IMR-90 (cell line): ENCODE data around the gene NIT1.

Experiments
- BHLHE40 ChIP-seq: fragments of 150-350 bp; IDR thresholded peaks from 2 replicates; pipeline ENCODE4 v1.6.1; 2016; ENCODE audit warnings: mild to moderate bottlenecking, low read depth, low read length
- CTCF ChIP-seq: conservative IDR thresholded peaks from 2 replicates; pipeline ENCODE4 v1.5.1; 2012; ENCODE audit warnings: mild to moderate bottlenecking, low read depth, low read length, improper control_type of control experiment
- POLR2A ChIP-seq: IDR thresholded peaks from 2 replicates; pipeline ENCODE4 v1.6.1; 2012; ENCODE audit warnings: mild to moderate bottlenecking, low read depth, low read length
- RFX5 ChIP-seq: IDR thresholded peaks from 2 replicates; pipeline ENCODE4 v1.8.0; 2012; ENCODE audit warnings: low read depth, mild to moderate bottlenecking, low read length, moderate library complexity

DNA sequence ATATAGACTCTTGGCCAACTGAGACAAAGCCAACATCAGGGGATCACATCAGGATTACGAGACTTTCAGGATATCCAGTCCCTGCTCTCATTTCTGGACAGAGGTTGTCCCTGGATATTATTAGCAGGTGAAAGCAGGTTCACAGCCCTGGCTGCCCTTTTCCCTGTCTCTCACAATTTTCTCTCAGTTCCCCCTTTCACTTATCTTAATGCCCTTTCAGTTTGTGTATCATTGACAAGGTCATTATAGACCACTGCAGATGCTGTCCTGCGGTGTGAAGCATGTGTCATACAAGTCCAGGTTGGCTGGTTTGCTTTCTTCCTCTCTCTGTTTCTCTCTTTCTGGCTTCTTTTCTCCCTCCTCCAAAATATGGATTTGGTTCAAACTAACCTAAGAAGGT is 21.9 kb upstream of the NIT1 start:
- no peak for TF ChIP-seq POLR2A
- no peak for TF ChIP-seq CTCF
- TF ChIP-seq RFX5 = no peak
- no peak for TF ChIP-seq BHLHE40
